Ectodermal cell (in vitro differentiated cells): Measurements from ENCODE around the gene COL18A1.
"Not testable (repeated sequence)": the region's sequence is repeated elsewhere in the genome, so short reads cannot be mapped to it uniquely, and the experiment has no call there.

Experiments used
- H3K27ac ChIP-seq: 2 replicates; pipeline ENCODE4 v1.7.0; 2013; ENCODE audit warnings: mild to moderate bottlenecking, low read depth, low read length; ENCODE audit not compliant: insufficient read depth, poor library complexity, severe bottlenecking
- H3K27me3 ChIP-seq: 2 replicates; pipeline ENCODE4 v1.7.0; 2013; ENCODE audit warnings: mild to moderate bottlenecking, low read length; ENCODE audit not compliant: insufficient read depth, control insufficient read depth, poor library complexity, severe bottlenecking
- H3K36me3 ChIP-seq: one replicate; pipeline ENCODE4 v1.7.0; 2013; ENCODE audit warnings: low read length; ENCODE audit not compliant: control insufficient read depth, insufficient read depth
- H3K4me1 ChIP-seq: one replicate; pipeline ENCODE4 v1.7.0; 2013; ENCODE audit warnings: low read length; ENCODE audit not compliant: control insufficient read depth, insufficient read depth
- H3K4me3 ChIP-seq: 2 replicates; pipeline ENCODE4 v1.7.0; 2013; ENCODE audit warnings: low read depth, low read length, control low read depth; ENCODE audit not compliant: insufficient read depth
- H3K9me3 ChIP-seq: 2 replicates; pipeline ENCODE4 v1.7.0; 2013; ENCODE audit warnings: mild to moderate bottlenecking, low read length, moderate library complexity; ENCODE audit not compliant: control insufficient read depth
- WGBS, 2 experiments: methylation state at CpG; one replicate each; pipeline ENCODE4 v1.1.7; 2013; ENCODE audit warnings: missing lambda C conversion rate in 2 of 2; 5-methylcytosine and 5-hydroxymethylcytosine counted together

COL18A1 gene

DNA sequence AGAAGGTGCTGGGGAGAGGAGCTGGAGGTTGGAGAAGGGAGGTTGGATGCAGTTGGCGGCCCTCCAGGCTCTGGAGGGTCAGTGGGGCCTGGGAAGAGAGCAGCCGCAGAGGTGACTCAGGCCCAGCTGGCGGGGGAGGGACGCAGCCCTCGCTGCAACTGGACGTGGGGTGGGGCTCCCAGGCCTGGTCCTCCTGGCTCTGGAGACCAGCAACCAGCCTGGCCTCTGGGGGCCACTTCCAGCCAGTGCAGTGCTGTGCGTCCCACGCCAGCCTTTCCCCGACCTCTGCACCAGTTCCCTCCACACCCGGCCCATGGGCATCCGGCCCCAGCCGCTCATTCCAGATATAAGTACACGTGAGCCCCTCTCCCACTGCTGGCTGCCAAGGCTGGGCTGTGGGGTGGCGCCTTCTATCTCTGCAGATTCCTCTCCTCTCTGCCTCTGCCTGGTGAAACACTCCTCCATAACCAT is 38.0 kb upstream of the COL18A1 start:
- WGBS, 2 experiments = 79 to 82% methylated on average over 14 of the region's 14 CpGs
- Histone ChIP-seq H3K4me1 (peaks cover 15% of the 10 kb centered on the region), H3K27me3 (peaks cover 4% of the 10 kb centered on the region), H3K9me3 (no peaks in the 10 kb centered on the region), H3K4me3 (no peak overlapping the region), H3K27ac (no peak overlapping the region), H3K36me3 (no peaks in the 10 kb centered on the region)

DNA sequence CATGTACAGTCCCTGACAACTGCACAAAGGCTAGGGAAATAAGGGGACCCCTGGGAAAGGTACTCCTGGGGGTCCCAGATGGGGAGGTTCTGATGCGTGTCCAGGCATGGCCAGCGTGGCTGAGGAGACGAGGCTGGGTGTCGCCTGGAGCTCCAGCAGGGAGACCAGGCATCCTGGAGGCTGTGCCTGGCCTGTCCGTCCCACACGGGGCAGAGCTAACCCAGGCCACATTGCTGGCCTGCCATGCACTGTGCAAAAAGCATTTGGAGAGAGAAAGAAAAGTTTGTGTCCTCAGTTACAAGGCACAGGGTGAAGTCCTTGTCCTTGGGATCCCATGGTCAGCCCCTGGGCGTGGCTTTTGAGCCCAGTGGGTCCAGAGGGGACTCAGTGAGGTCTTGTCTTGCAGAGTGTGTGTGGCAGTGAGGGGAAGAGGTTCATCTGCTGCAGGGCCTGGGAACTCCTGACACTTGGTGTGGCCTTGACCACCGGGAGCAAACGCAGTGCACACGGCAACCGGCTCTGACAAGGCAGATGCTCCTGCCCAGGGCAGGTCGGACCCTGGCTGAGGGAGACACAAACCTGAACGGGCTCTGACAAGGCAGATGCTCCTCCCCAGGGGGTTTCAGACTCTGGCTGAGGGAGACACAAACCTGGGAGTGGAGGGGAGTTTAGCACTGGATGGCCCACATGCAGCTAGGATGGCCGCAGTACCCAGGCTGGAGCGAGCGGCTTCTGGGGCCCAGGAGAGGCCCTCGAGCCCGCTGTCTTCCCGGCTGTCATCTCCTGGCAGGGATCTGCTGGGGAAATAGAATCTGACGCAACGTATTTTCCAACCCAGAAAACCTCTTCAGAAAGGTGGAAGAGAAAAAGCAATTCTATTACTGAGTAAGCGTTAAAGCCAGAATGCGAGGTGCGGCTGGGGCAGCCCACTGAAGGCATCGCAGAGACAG is 37.3 kb upstream of the COL18A1 start:
- no peaks in the 10 kb centered on the region for H3K27me3 ChIP-seq
- H3K9me3 ChIP-seq = no peaks in the 10 kb centered on the region
- no peak overlapping the region for H3K27ac ChIP-seq
- H3K36me3 ChIP-seq = no peaks in the 10 kb centered on the region
- H3K4me1 ChIP-seq = peaks cover 11% of the 10 kb centered on the region
- no peak overlapping the region for H3K4me3 ChIP-seq
- 88% methylated on average over 25 of the region's 25 CpGs for WGBS, 2 experiments

DNA sequence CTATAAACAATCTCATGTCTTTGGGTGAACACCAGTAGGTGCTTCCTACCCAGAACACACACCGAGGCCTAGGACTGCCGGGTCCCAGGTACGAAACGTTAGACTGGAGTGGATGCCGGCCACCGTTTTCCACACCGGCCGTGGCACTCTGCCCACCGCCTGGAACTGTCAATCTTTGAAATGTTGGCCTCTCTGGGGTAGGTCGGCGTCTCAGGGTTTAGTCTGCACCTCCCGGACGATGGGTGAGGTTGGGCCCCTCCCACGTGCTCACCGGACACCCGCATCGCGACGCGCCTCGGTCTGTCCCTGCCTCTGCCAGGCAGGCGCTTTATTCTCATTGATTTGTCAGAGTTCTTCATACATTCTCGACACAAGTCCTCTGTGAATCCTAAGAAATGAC is 35.9 kb upstream of the COL18A1 start:
- peaks cover 11% of the 10 kb centered on the region for H3K4me1 ChIP-seq
- H3K9me3 ChIP-seq, H3K36me3 ChIP-seq, H3K27ac ChIP-seq, H3K27me3 ChIP-seq, H3K4me3 ChIP-seq: not testable (repeated sequence)
- WGBS, 2 experiments = 93 to 95% methylated on average over 23 of the region's 23 CpGs

DNA sequence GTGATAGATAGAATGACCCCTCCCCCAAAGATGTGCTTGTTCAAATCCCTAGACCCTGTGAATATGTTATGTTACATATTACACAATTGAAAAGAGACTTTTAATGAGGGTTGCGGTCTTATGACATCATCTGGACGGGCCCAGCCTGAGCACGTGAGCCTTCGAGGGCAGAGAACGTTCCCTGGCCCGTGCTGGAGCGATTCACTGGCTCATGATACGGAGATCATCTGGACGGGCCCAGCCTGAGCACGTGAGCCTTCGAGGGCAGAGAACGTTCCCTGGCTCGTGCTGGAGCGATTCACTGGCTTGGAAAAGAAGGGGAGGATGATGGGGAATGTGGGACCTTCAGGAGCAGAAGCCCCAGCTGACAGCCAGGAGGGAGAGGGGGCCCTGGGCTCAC is 34.4 kb upstream of the COL18A1 start:
- WGBS, 2 experiments = 94% methylated on average over 14 of the region's 14 CpGs
- no peaks in the 10 kb centered on the region for H3K9me3 ChIP-seq
- H3K36me3 ChIP-seq = no peaks in the 10 kb centered on the region
- no peaks in the 10 kb centered on the region for H3K27me3 ChIP-seq
- peaks cover 2% of the 10 kb centered on the region for H3K4me1 ChIP-seq
- H3K27ac ChIP-seq = no peak overlapping the region
- H3K4me3 ChIP-seq = no peak overlapping the region

DNA sequence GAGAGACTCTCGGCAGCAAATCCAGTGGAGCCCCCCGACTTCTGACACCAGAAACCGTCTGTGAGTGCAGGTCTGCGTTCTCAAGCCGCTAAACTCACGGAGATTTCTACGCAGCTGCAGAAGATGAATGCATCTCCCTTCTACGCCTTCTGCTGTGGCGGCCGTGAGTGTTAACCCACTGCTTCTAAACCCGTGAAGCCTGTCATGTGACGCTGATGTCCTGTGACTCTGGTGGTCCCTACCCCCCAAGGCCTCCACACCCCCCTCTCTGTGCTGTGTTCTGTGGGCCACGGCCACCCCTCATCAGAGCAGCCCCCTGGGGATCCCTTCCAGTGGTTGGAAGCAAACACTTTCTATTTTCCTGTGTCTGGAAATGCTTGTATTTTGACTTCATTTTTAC is 33.9 kb upstream of the COL18A1 start:
- 90 to 92% methylated on average over 13 of the region's 13 CpGs for WGBS, 2 experiments
- H3K4me1 ChIP-seq = no peaks in the 10 kb centered on the region
- H3K27ac ChIP-seq = no peak overlapping the region
- H3K4me3 ChIP-seq = no peak overlapping the region
- no peaks in the 10 kb centered on the region for H3K27me3 ChIP-seq
- no peaks in the 10 kb centered on the region for H3K9me3 ChIP-seq
- no peaks in the 10 kb centered on the region for H3K36me3 ChIP-seq

DNA sequence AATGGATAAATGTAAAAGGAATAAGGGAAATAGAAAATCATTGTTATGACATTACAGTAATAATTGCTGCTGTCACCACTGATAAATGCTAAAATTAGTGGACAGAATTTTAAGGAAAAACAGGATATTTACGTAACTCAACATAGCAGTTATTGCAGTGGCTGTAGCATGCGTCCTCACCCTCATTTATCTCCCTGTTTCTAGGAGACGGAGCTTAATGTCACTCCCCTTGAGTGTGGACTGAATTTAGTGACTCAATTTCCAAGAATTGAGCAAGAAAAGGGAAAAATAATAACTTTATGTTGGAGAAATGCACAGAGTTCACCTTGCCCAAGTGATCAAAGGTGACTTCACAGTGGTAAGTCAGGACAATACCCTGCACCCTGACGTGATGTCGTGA is 33.3 kb upstream of the COL18A1 start:
- Histone ChIP-seq H3K9me3 (no peaks in the 10 kb centered on the region), H3K27ac (no peak overlapping the region), H3K4me3 (no peak overlapping the region), H3K27me3 (no peaks in the 10 kb centered on the region), H3K4me1 (no peaks in the 10 kb centered on the region), H3K36me3 (no peaks in the 10 kb centered on the region)
- WGBS, 2 experiments = 92 to 97% methylated on average over 5 of the region's 5 CpGs

DNA sequence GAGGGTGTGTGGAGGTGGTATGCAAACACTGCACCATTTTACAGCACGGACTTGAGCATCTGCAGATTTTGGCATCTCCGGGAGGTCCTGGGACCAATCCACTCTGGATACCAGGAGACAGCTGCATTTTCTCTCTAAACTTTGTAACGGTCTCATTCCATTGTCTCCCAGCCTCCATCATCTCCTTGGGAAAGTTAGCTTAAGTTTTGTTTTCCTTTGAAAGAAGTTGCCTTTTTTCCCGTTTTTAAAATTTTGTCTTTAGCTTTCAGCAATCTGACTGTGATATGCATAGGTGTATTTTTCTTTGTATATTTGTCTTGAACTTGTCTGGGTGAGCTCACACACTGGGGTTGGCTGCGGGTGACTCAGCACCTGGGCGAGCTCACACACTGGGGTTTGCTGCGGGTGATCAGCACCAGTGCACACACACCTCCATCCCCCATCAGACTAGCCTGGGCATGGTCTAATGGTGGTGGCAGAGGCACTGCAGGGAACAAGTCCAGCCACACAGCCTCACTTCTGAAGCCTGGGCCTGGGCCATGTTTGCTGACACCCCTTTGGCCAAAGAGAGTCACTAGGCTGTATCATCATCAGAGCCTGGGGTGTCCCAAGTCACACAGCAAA is 32.1 kb upstream of the COL18A1 start:
- 93 to 94% methylated on average over 7 of the region's 7 CpGs for WGBS, 2 experiments
- H3K9me3 ChIP-seq = no peaks in the 10 kb centered on the region

DNA sequence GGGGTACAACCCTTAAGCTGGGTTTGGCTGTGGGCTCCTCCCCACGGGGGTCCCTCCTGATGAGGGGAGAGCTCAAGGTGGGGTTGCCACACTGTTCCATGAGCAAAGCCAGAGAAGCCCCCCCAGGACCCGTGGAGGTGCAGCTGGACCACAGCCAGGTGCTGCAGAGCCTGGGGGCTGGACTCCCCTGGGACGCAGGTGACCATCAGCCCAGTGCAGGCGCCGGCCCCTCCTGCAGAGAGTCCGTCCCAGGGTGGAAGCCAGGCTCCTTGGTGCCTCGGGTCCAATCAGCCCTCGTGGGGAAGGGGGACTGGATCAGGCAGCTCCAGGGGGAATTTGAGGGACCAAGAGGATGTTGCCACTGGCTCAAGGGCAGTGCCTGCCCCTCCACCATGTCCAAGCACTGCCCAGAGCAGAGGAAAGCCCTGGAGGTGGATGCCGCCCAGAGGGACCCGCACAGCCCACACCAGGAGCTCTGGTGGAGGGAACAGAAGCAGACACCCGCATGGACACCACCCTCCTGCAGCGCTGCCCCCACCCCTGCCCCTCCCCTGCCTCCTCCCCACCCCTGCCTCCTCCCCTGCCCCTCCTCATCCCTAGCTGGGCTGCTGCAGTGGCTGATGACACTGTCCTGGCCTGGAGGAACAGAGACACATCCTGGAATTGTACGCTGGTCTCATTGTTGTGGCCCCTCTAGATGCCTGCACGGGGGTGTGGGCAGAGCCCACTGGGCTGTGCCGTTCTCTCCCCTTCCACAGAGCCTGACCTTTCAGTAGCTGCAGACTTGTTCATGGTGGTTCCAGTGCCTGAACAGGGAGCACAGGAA is 30.8 kb upstream of the COL18A1 start:
- Histone ChIP-seq H3K4me3 (no peak overlapping the region), H3K27me3 (peaks cover 11% of the 10 kb centered on the region), H3K9me3 (no peaks in the 10 kb centered on the region), H3K4me1 (peaks cover 10% of the 10 kb centered on the region), H3K36me3 (no peaks in the 10 kb centered on the region), H3K27ac (no peak overlapping the region)
- 91 to 94% methylated on average over 15 of the region's 15 CpGs for WGBS, 2 experiments

More for the DNA sequence above, 32.1 kb upstream of the COL18A1 start:
- no peak overlapping the region for H3K27ac ChIP-seq
- H3K36me3 ChIP-seq = no peaks in the 10 kb centered on the region
- H3K27me3 ChIP-seq = peaks cover 6% of the 10 kb centered on the region
- H3K4me1 ChIP-seq = no peaks in the 10 kb centered on the region
- no peak overlapping the region for H3K4me3 ChIP-seq

DNA sequence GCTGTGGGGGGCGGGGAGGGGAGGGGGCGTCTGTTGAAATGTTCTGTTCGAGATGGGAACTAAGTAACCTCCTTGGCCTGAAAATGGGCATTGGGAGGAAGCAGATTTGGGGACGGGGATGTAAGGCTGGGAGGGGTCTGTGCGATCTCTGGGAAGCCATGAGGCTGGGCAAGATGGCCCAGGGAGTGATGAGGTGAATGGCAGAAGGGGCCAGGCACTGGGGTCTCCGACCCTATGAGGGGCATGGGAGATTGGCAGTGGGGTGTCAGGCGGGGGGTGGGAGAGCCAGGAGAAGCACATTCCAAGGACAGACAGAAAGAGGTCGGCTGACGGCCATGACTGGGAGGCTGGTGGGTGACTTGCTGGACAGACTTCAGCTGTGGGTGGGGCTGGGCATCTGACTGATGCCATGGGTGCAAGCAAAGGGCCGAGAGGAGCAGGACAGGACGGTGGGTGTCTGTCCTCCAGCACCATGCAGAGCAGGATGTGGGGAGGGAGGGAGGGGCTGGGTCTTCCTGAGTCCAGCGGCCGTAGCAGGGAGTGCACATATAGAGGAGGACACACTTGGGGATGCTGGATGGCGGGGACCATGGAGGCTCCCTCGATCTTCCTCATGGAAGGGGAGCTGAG is 30.0 kb upstream of the COL18A1 start:
- no peaks in the 10 kb centered on the region for H3K36me3 ChIP-seq
- H3K27me3 ChIP-seq = peaks cover 15% of the 10 kb centered on the region
- H3K9me3 ChIP-seq = no peaks in the 10 kb centered on the region
- peaks cover 12% of the 10 kb centered on the region for H3K4me1 ChIP-seq
- no peak overlapping the region for H3K27ac ChIP-seq
- 92 to 95% methylated on average over 15 of the region's 15 CpGs for WGBS, 2 experiments
- no peak overlapping the region for H3K4me3 ChIP-seq
